Panc1 (cell line): ENCODE measurements around the gene FAM50B. TPM values are rescaled to one million over a fixed set of nuclear protein-coding genes. Genes with fewer than 3 reads are reported as not detected.

Source experiments
- ATAC-seq: fragments of 200-7000 bp; cut with Tn5 transposase; 2 replicates; pipeline ENCODE4 v1.9.1; 2020; ENCODE audit warnings: mild to moderate bottlenecking, moderate library complexity
- BruUV-seq: library from RNA; stranded (reverse); fragments of 400-500 nt; replicated peaks from 2 replicates; lab custom pipeline; 2021; lab: Mats Ljungman, UMichigan
- CTCF ChIA-PET: fragments of 300-600 bp; sonication (Branson Sonifier 250); formaldehyde crosslinking; loops from one replicate; lab custom pipeline; 2022; ENCODE audit warnings: antibody characterized with exemption; lab: Charles Lee
- POLR2A ChIA-PET: fragments of 300-600 bp; sonication (Branson Sonifier 250); formaldehyde crosslinking; loops from one replicate; lab custom pipeline; 2022; ENCODE audit warnings: antibody characterized with exemption; lab: Charles Lee
- DNase-seq: peaks from one replicate; pipeline ENCODE4 v3.0.0-alpha.2; 2010; ENCODE audit warnings: low read depth, low spot score
- H3K27ac ChIP-seq: 2 replicates; pipeline ENCODE4 v1.5.1; 2011; ENCODE audit warnings: mild to moderate bottlenecking, low read length, inconsistent platforms
- H3K27me3 ChIP-seq: fragments of 200-500 bp; sonication (Bioruptor generic); 2 replicates; pipeline ENCODE4 v1.6.0; 2014; ENCODE audit warnings: low read length, inconsistent platforms; ENCODE audit not compliant: control insufficient read depth, insufficient read depth
- H3K36me3 ChIP-seq: fragments of 200-500 bp; sonication (Bioruptor generic); 2 replicates; pipeline ENCODE4 v1.5.1; 2014; ENCODE audit warnings: inconsistent platforms, mild to moderate bottlenecking, low read length, moderate library complexity; ENCODE audit not compliant: control insufficient read depth, insufficient read depth
- H3K4me1 ChIP-seq: 2 replicates; pipeline ENCODE4 v1.5.1; 2011; ENCODE audit warnings: inconsistent platforms, mild to moderate bottlenecking, low read length, moderate library complexity; ENCODE audit not compliant: control insufficient read depth, insufficient read depth
- H3K4me3 ChIP-seq, 2 experiments: 2 replicates each; pipeline ENCODE4 v1.5.1; 2011 to 2012; ENCODE audit warnings: low read depth in 2 of 2, low read length in 2 of 2, mild to moderate bottlenecking in 2 of 2, inconsistent platforms in 1 of 2, moderate library complexity in 1 of 2
- H3K9me3 ChIP-seq: fragments of 200-500 bp; sonication (Bioruptor generic); 2 replicates; pipeline ENCODE4 v1.5.1; 2014; ENCODE audit warnings: low read depth, mild to moderate bottlenecking, inconsistent platforms, low read length, moderate library complexity; ENCODE audit not compliant: control insufficient read depth, insufficient read depth
- CTCF ChIP-seq: fragments of 450-650 bp; IDR thresholded peaks from 2 replicates; pipeline ENCODE4 v1.5.1; 2017; ENCODE audit warnings: mild to moderate bottlenecking
- POLR2AphosphoS5 ChIP-seq: IDR thresholded peaks from 2 replicates; pipeline ENCODE4 v1.6.1; 2012; ENCODE audit warnings: mild to moderate bottlenecking, low read depth, low read length, moderate library complexity
- REST ChIP-seq, 2 experiments: IDR thresholded peaks; 2 replicates each; pipeline ENCODE4 v1.6.1; 2011 to 2012; ENCODE audit warnings: low read depth in 2 of 2, control low read depth in 1 of 2, low read length in 1 of 2, mild to moderate bottlenecking in 1 of 2, moderate library complexity in 1 of 2; ENCODE audit not compliant: insufficient read depth in 1 of 2
- SIN3A ChIP-seq: IDR thresholded peaks from 2 replicates; pipeline ENCODE4 v1.6.1; 2012; ENCODE audit warnings: low read depth, mild to moderate bottlenecking, low read length, moderate library complexity, borderline replicate concordance; ENCODE audit not compliant: insufficient read depth
- TCF7L2 ChIP-seq: IDR thresholded peaks from 2 replicates; pipeline ENCODE4 v1.6.1; 2011; ENCODE audit warnings: mild to moderate bottlenecking, low read depth, low read length, inconsistent platforms
- in situ Hi-C: cut with HindIII; loops from 2 replicates; pipeline ENCODE4 v1.10.0; 2016; ENCODE audit warnings: low sequenced_read_pairs, low pct_unique_long_range_greater_than_20kb
- intact Hi-C: fragments of 100-400 bp; cut with micrococcal nuclease; formaldehyde crosslinking; loops from one replicate; pipeline ENCODE4 v1.10.0; 2022; ENCODE audit not compliant: unreplicated experiment
- total RNA-seq: library from RNA; stranded (reverse); gene quantifications from one replicate; pipeline ENCODE4 v1.2.1, GENCODE V29; 2021; ENCODE audit not compliant: unreplicated experiment

FAM50B gene
- total RNA-seq, 1 experiment from 2014 or later = not detected

GRCh38 chr6:3850451-3851203 lies 1.5 kb downstream of the FAM50B start:
- TF ChIP-seq POLR2AphosphoS5 (no peak), REST (IDR thresholded peaks at IDR 0.05; ENCODE audit: insufficient read depth in 1 of 2, low read depth in 2 of 2, low read length in 1 of 2) (no peak), CTCF (no peak), TCF7L2 (no peak), SIN3A (no peak)
- no TSS peak for BruUV-seq
- in situ Hi-C loops = no loop called here
- intact Hi-C loops = no loop called here
- Histone ChIP-seq H3K36me3 (no peaks in the 10 kb centered on the region), H3K4me3 (no peak overlapping the region), H3K27ac (no peak overlapping the region), H3K27me3 (no peaks in the 10 kb centered on the region), H3K4me1 (no peaks in the 10 kb centered on the region), H3K9me3 (no peaks in the 10 kb centered on the region)
- CTCF ChIA-PET = no interaction called here
- POLR2A ChIA-PET = no interaction called here
- ATAC-seq = no peak
- no peak for DNase-seq

- no peaks in the 10 kb centered on the region for H3K27me3 ChIP-seq
- in situ Hi-C loops = no loop called here
- DNase-seq (no peak), ATAC-seq (no peak)
- no peaks in the 10 kb centered on the region for H3K4me1 ChIP-seq
- ChIA-PET CTCF (no interaction called here), POLR2A (no interaction called here)
- intact Hi-C loops = no loop called here
- no peak overlapping the region for H3K27ac ChIP-seq
- H3K9me3 ChIP-seq = no peaks in the 10 kb centered on the region
- H3K36me3 ChIP-seq = no peaks in the 10 kb centered on the region
- BruUV-seq = no TSS peak
- no peak overlapping the region for H3K4me3 ChIP-seq
- no peak for TF ChIP-seq SIN3A
- no peak for TF ChIP-seq TCF7L2
- no peak for TF ChIP-seq POLR2AphosphoS5
- no peak for TF ChIP-seq REST (IDR thresholded peaks at IDR 0.05; ENCODE audit: insufficient read depth in 1 of 2, low read depth in 2 of 2, low read length in 1 of 2)
- TF ChIP-seq CTCF = no peak
Measured at GRCh38 chr6:3851839-3852238, 2.7 kb downstream of the FAM50B start.
